ENCODE measurements around the gene ARAP1.
A peak's percentile ranks its signal among the peaks of the same experiment; 100 is the strongest.

ARAP1 gene

GRCh38 chr11:72688929-72689328 lies 63.3 kb downstream of the ARAP1 start:
- no peak overlapping the region for H3K4me3 ChIP-seq (ENCODE audit: control insufficient read depth in 1 of 7, extremely low read depth in 1 of 7, insufficient read depth in 4 of 7, low read depth in 2 of 7, low read length in 6 of 7)
- DNase-seq, result no peak
- no peaks in the 10 kb centered on the region for H3K27me3 ChIP-seq (replicated peaks in 2 of 5; ENCODE audit: control insufficient read depth in 4 of 5, insufficient read depth in 5 of 5, low read length in 4 of 5)
- POLR2A ChIA-PET, result no interaction called here
- CTCF ChIA-PET, result no interaction called here
- H3K27ac ChIP-seq (ENCODE audit: insufficient read depth in 1 of 2, low read depth in 1 of 2, low read length in 2 of 2, poor library complexity in 1 of 2, severe bottlenecking in 2 of 2), result no peak overlapping the region
- no peaks in the 10 kb centered on the region for H3K9me3 ChIP-seq (ENCODE audit: control extremely low read depth in 1 of 5, control insufficient read depth in 4 of 5, insufficient read depth in 2 of 5, low read depth in 1 of 5, low read length in 4 of 5)
- no peaks in the 10 kb centered on the region for H3K4me1 ChIP-seq (ENCODE audit: control extremely low read depth in 1 of 4, control insufficient read depth in 4 of 4, insufficient read depth in 4 of 4, low read length in 3 of 4)
- whole genome bisulfite sequencing (ENCODE audit: insufficient coverage), result 93% methylated on average over 6 of the region's 7 CpGs
- H3K36me3 ChIP-seq (ENCODE audit: control insufficient read depth in 4 of 4, insufficient read depth in 4 of 4, low read length in 3 of 4), result peaks cover 15 to 93% (median 69%) of the 10 kb centered on the region in 4 experiments

GRCh38 chr11:72688486-72688885 lies 63.7 kb downstream of the ARAP1 start:
- H3K9me3 ChIP-seq (ENCODE audit: control extremely low read depth in 1 of 5, control insufficient read depth in 4 of 5, insufficient read depth in 2 of 5, low read depth in 1 of 5, low read length in 4 of 5), result no peaks in the 10 kb centered on the region
- 91% methylated on average over 4 of the region's 7 CpGs for WGBS (ENCODE audit: insufficient coverage)
- DNase-seq, result no peak
- POLR2A ChIA-PET, result no interaction called here
- CTCF ChIA-PET, result no interaction called here
- H3K4me1 ChIP-seq (ENCODE audit: control extremely low read depth in 1 of 4, control insufficient read depth in 4 of 4, insufficient read depth in 4 of 4, low read length in 3 of 4), result no peaks in the 10 kb centered on the region
- no peak overlapping the region for H3K27ac ChIP-seq (ENCODE audit: insufficient read depth in 1 of 2, low read depth in 1 of 2, low read length in 2 of 2, poor library complexity in 1 of 2, severe bottlenecking in 2 of 2)
- H3K27me3 ChIP-seq (replicated peaks in 2 of 5; ENCODE audit: control insufficient read depth in 4 of 5, insufficient read depth in 5 of 5, low read length in 4 of 5), result no peaks in the 10 kb centered on the region
- H3K4me3 ChIP-seq (ENCODE audit: control insufficient read depth in 1 of 7, extremely low read depth in 1 of 7, insufficient read depth in 4 of 7, low read depth in 2 of 7, low read length in 6 of 7), result no peak overlapping the region
- H3K36me3 ChIP-seq (ENCODE audit: control insufficient read depth in 4 of 4, insufficient read depth in 4 of 4, low read length in 3 of 4), result peaks cover 11 to 93% (median 65%) of the 10 kb centered on the region in 4 experiments

GRCh38 chr11:72687326-72687725 lies 64.9 kb downstream of the ARAP1 start:
- ChIA-PET CTCF (no interaction called here), POLR2A (no interaction called here)
- H3K36me3 ChIP-seq (ENCODE audit: control insufficient read depth in 4 of 4, insufficient read depth in 4 of 4, low read length in 3 of 4), result peaks cover 6 to 86% (median 56%) of the 10 kb centered on the region in 4 experiments
- H3K4me3 ChIP-seq (ENCODE audit: control insufficient read depth in 1 of 7, extremely low read depth in 1 of 7, insufficient read depth in 4 of 7, low read depth in 2 of 7, low read length in 6 of 7), result no peak overlapping the region
- H3K9me3 ChIP-seq (ENCODE audit: control extremely low read depth in 1 of 5, control insufficient read depth in 4 of 5, insufficient read depth in 2 of 5, low read depth in 1 of 5, low read length in 4 of 5), result no peaks in the 10 kb centered on the region
- 93% methylated on average over 5 of the region's 7 CpGs for WGBS (ENCODE audit: insufficient coverage)
- no peak overlapping the region for H3K27ac ChIP-seq (ENCODE audit: insufficient read depth in 1 of 2, low read depth in 1 of 2, low read length in 2 of 2, poor library complexity in 1 of 2, severe bottlenecking in 2 of 2)
- no peaks in the 10 kb centered on the region for H3K4me1 ChIP-seq (ENCODE audit: control extremely low read depth in 1 of 4, control insufficient read depth in 4 of 4, insufficient read depth in 4 of 4, low read length in 3 of 4)
- no peaks in the 10 kb centered on the region for H3K27me3 ChIP-seq (replicated peaks in 2 of 5; ENCODE audit: control insufficient read depth in 4 of 5, insufficient read depth in 5 of 5, low read length in 4 of 5)
- DNase-seq, result no peak

- no peaks in the 10 kb centered on the region for H3K9me3 ChIP-seq (ENCODE audit: control extremely low read depth in 1 of 5, control insufficient read depth in 4 of 5, insufficient read depth in 2 of 5, low read depth in 1 of 5, low read length in 4 of 5)
- no peak overlapping the region for H3K4me3 ChIP-seq (ENCODE audit: control insufficient read depth in 1 of 7, extremely low read depth in 1 of 7, insufficient read depth in 4 of 7, low read depth in 2 of 7, low read length in 6 of 7)
- ChIA-PET POLR2A (no interaction called here), CTCF (interaction anchor here (1.0 to 10.2 kb wide), 3 partner anchors 98 to 215 kb away, joined by 3 to 90 read pairs (median 4); no protein-coding TSS in a partner anchor)
- WGBS (ENCODE audit: insufficient coverage), result 86% methylated on average over 7 of the region's 8 CpGs
- no peaks in the 10 kb centered on the region for H3K4me1 ChIP-seq (ENCODE audit: control extremely low read depth in 1 of 4, control insufficient read depth in 4 of 4, insufficient read depth in 4 of 4, low read length in 3 of 4)
- no peak overlapping the region for H3K27ac ChIP-seq (ENCODE audit: insufficient read depth in 1 of 2, low read depth in 1 of 2, low read length in 2 of 2, poor library complexity in 1 of 2, severe bottlenecking in 2 of 2)
- H3K27me3 ChIP-seq (replicated peaks in 2 of 5; ENCODE audit: control insufficient read depth in 4 of 5, insufficient read depth in 5 of 5, low read length in 4 of 5), result no peaks in the 10 kb centered on the region
- peaks cover 6 to 81% (median 50%) of the 10 kb centered on the region in 4 experiments for H3K36me3 ChIP-seq (ENCODE audit: control insufficient read depth in 4 of 4, insufficient read depth in 4 of 4, low read length in 3 of 4)
- no peak for DNase-seq
These were observed 65.5 kb downstream of the ARAP1 start for GRCh38 chr11:72686639-72687220.

GRCh38 chr11:72685560-72686480 lies 66.4 kb downstream of the ARAP1 start:
- 87% methylated on average over 23 of the region's 24 CpGs for WGBS (ENCODE audit: insufficient coverage)
- no peak for DNase-seq
- Histone ChIP-seq H3K27me3 (replicated peaks in 2 of 5; ENCODE audit: control insufficient read depth in 4 of 5, insufficient read depth in 5 of 5, low read length in 4 of 5) (peaks cover 0 to 3% (median 0%) of the 10 kb centered on the region in 5 experiments), H3K4me3 (ENCODE audit: control insufficient read depth in 1 of 7, extremely low read depth in 1 of 7, insufficient read depth in 4 of 7, low read depth in 2 of 7, low read length in 6 of 7) (no peak overlapping the region), H3K36me3 (ENCODE audit: control insufficient read depth in 4 of 4, insufficient read depth in 4 of 4, low read length in 3 of 4) (peaks cover 6 to 72% (median 40%) of the 10 kb centered on the region in 4 experiments), H3K27ac (ENCODE audit: insufficient read depth in 1 of 2, low read depth in 1 of 2, low read length in 2 of 2, poor library complexity in 1 of 2, severe bottlenecking in 2 of 2) (no peak overlapping the region), H3K4me1 (ENCODE audit: control extremely low read depth in 1 of 4, control insufficient read depth in 4 of 4, insufficient read depth in 4 of 4, low read length in 3 of 4) (no peaks in the 10 kb centered on the region), H3K9me3 (ENCODE audit: control extremely low read depth in 1 of 5, control insufficient read depth in 4 of 5, insufficient read depth in 2 of 5, low read depth in 1 of 5, low read length in 4 of 5) (no peaks in the 10 kb centered on the region)
- POLR2A ChIA-PET, result no interaction called here
- CTCF ChIA-PET, result interaction anchor here (0.9 to 10.2 kb wide), 11 partner anchors 10 to 492 kb away, joined by 3 to 90 read pairs (median 5); partner anchors contain the start of gene STARD10

GRCh38 chr11:72684236-72684912 lies 67.8 kb downstream of the ARAP1 start:
- CTCF ChIA-PET, result interaction anchor here (0.6 to 10.2 kb wide), 30 partner anchors 9 to 213 kb away, joined by 3 to 90 read pairs (median 4); partner anchors contain the start of gene STARD10
- Histone ChIP-seq H3K4me3 (ENCODE audit: control insufficient read depth in 1 of 7, extremely low read depth in 1 of 7, insufficient read depth in 4 of 7, low read depth in 2 of 7, low read length in 6 of 7) (no peak overlapping the region), H3K27me3 (replicated peaks in 2 of 5; ENCODE audit: control insufficient read depth in 4 of 5, insufficient read depth in 5 of 5, low read length in 4 of 5) (peaks cover 0 to 10% (median 5%) of the 10 kb centered on the region in 5 experiments), H3K4me1 (ENCODE audit: control extremely low read depth in 1 of 4, control insufficient read depth in 4 of 4, insufficient read depth in 4 of 4, low read length in 3 of 4) (no peaks in the 10 kb centered on the region), H3K36me3 (ENCODE audit: control insufficient read depth in 4 of 4, insufficient read depth in 4 of 4, low read length in 3 of 4) (peaks cover 3 to 58% (median 27%) of the 10 kb centered on the region in 4 experiments), H3K9me3 (ENCODE audit: control extremely low read depth in 1 of 5, control insufficient read depth in 4 of 5, insufficient read depth in 2 of 5, low read depth in 1 of 5, low read length in 4 of 5) (no peaks in the 10 kb centered on the region), H3K27ac (ENCODE audit: insufficient read depth in 1 of 2, low read depth in 1 of 2, low read length in 2 of 2, poor library complexity in 1 of 2, severe bottlenecking in 2 of 2) (no peak overlapping the region)
- POLR2A ChIA-PET, result no interaction called here
- peak; percentile 38 to 55 (median 52) for DNase-seq
- WGBS (ENCODE audit: insufficient coverage), result 84% methylated on average over 8 of the region's 9 CpGs

All from common myeloid progenitor, CD34-positive (primary cell).